MCF 10A (cell line): ENCODE data around the gene PHOX2A. TPM values are rescaled to one million over a fixed set of nuclear protein-coding genes. Genes with fewer than 3 reads are reported as not detected.
"Not testable (repeated sequence)": the region's sequence is repeated elsewhere in the genome, so short reads cannot be mapped to it uniquely, and the experiment has no call there.

Experiments used
- BruUV-seq: library from RNA; stranded (reverse); fragments of 400-500 nt; replicated peaks from 2 replicates; lab custom pipeline; 2021; lab: Mats Ljungman, UMichigan
- CTCF ChIA-PET: fragments of 300-600 bp; sonication (Branson Sonifier 250); formaldehyde crosslinking; extraction: SDS; loops from one replicate; lab custom pipeline; 2021; ENCODE audit warnings: antibody characterized with exemption, inconsistent platforms; lab: Yijun Ruan, JAX
- POLR2A ChIA-PET: fragments of 300-600, 350-650 bp; sonication (Branson Sonifier 250); formaldehyde crosslinking; extraction: SDS; loops from one replicate; lab custom pipeline; 2020; ENCODE audit warnings: antibody characterized with exemption, inconsistent platforms; lab: Yijun Ruan, JAX
- DNase-seq: peaks from one replicate; pipeline ENCODE4 v3.0.0-alpha.2; 2018; ENCODE audit not compliant: unreplicated experiment
- H3K27ac Mint-ChIP-seq: one replicate; pipeline ENCODE4 v1.8.0; 2022; ENCODE audit warnings: mild to moderate bottlenecking, low read depth, mixed read lengths; ENCODE audit not compliant: unreplicated experiment
- H3K27me3 Mint-ChIP-seq: one replicate; pipeline ENCODE4 v1.8.0; 2022; ENCODE audit warnings: mixed read lengths; ENCODE audit not compliant: insufficient read depth, unreplicated experiment
- H3K36me3 Mint-ChIP-seq: one replicate; pipeline ENCODE4 v1.8.0; 2022; ENCODE audit warnings: mild to moderate bottlenecking, moderate library complexity, mixed read lengths; ENCODE audit not compliant: insufficient read depth, unreplicated experiment
- H3K4me1 Mint-ChIP-seq: one replicate; pipeline ENCODE4 v1.8.0; 2022; ENCODE audit warnings: mixed read lengths; ENCODE audit not compliant: insufficient read depth, unreplicated experiment
- H3K4me3 Mint-ChIP-seq: one replicate; pipeline ENCODE4 v1.8.0; 2022; ENCODE audit warnings: mild to moderate bottlenecking, moderate library complexity, mixed read lengths; ENCODE audit not compliant: unreplicated experiment
- H3K9me3 Mint-ChIP-seq: one replicate; pipeline ENCODE4 v1.8.0; 2022; ENCODE audit warnings: mixed read lengths; ENCODE audit not compliant: unreplicated experiment
- CTCF ChIP-seq: fragments of 200-600 bp; IDR thresholded peaks from one replicate; pipeline ENCODE4 v1.8.0; 2022; ENCODE audit warnings: antibody characterized with exemption, mild to moderate bottlenecking; ENCODE audit not compliant: unreplicated experiment
- intact Hi-C: fragments of 100-400 bp; cut with micrococcal nuclease; formaldehyde crosslinking; loops from 2 replicates; pipeline ENCODE4 v1.14.1; 2022
- total RNA-seq: library from RNA; stranded (reverse); gene quantifications from 2 replicates; pipeline ENCODE4 v1.2.3, GENCODE V29; 2022

PHOX2A gene
- total RNA-seq, 1 experiment from 2014 or later = not detected

GRCh38 chr11:72278905-72279304 lies 34.9 kb upstream of the PHOX2A start:
- H3K27me3 Mint-ChIP-seq = peaks cover 13% of the 10 kb centered on the region
- intact Hi-C loops = no loop called here
- DNase-seq = no peak
- peaks cover 9% of the 10 kb centered on the region for H3K4me1 Mint-ChIP-seq
- H3K36me3 Mint-ChIP-seq = no peaks in the 10 kb centered on the region
- H3K27ac Mint-ChIP-seq = no peak overlapping the region
- CTCF ChIA-PET = no interaction called here
- POLR2A ChIA-PET = no interaction called here
- BruUV-seq = no TSS peak
- no peak overlapping the region for H3K4me3 Mint-ChIP-seq
- peaks cover 6% of the 10 kb centered on the region for H3K9me3 Mint-ChIP-seq
- TF ChIP-seq CTCF = no peak

GRCh38 chr11:72274435-72274834 lies 30.5 kb upstream of the PHOX2A start:
- Mint-ChIP-seq H3K9me3 (no peaks in the 10 kb centered on the region), H3K27me3 (peaks cover 11% of the 10 kb centered on the region), H3K36me3 (no peaks in the 10 kb centered on the region), H3K4me1 (peaks cover 14% of the 10 kb centered on the region), H3K4me3 (no peak overlapping the region), H3K27ac (no peak overlapping the region)
- ChIA-PET CTCF (interaction anchor here (0.6 kb wide), 1 partner anchor 157 kb away, joined by 3 read pairs; no protein-coding TSS in a partner anchor), POLR2A (no interaction called here)
- no TSS peak for BruUV-seq
- DNase-seq = peak; percentile 43
- no peak for TF ChIP-seq CTCF
- intact Hi-C loops = no loop called here

GRCh38 chr11:72271980-72272379 lies 28.0 kb upstream of the PHOX2A start:
- Mint-ChIP-seq H3K9me3 (no peaks in the 10 kb centered on the region), H3K27me3 (peaks cover 11% of the 10 kb centered on the region), H3K4me3 (no peak overlapping the region), H3K27ac (no peak overlapping the region), H3K4me1 (peaks cover 9% of the 10 kb centered on the region), H3K36me3 (no peaks in the 10 kb centered on the region)
- DNase-seq = no peak
- TF ChIP-seq CTCF = no peak
- intact Hi-C loops = no loop called here
- POLR2A ChIA-PET = interaction anchor here (0.6 kb wide), 1 partner anchor 1037 kb away, joined by 3 read pairs; no protein-coding TSS in a partner anchor
- CTCF ChIA-PET = interaction anchor here (0.7 kb wide), 1 partner anchor 50 kb away, joined by 3 read pairs; no protein-coding TSS in a partner anchor
- BruUV-seq = no TSS peak

- ChIA-PET POLR2A (interaction anchor here (0.7 to 0.9 kb wide), 2 partner anchors 28 to 66 kb away, joined by 3 to 4 read pairs; no protein-coding TSS in a partner anchor), CTCF (interaction anchor here (0.5 to 1.7 kb wide), 6 partner anchors 147 to 415 kb away, joined by 3 read pairs; partner anchors contain the start of gene CLPB)
- H3K4me3 Mint-ChIP-seq = no peak overlapping the region
Measured at GRCh38 chr11:72267956-72268617, 24.1 kb upstream of the PHOX2A start.

GRCh38 chr11:72266960-72267359 lies 23.0 kb upstream of the PHOX2A start:
- DNase-seq, H3K4me3 Mint-ChIP-seq, intact Hi-C loops, H3K4me1 Mint-ChIP-seq, H3K27me3 Mint-ChIP-seq, H3K27ac Mint-ChIP-seq, BruUV-seq, H3K9me3 Mint-ChIP-seq, H3K36me3 Mint-ChIP-seq: not testable (repeated sequence)
- POLR2A ChIA-PET = interaction anchor here (0.6 kb wide), 1 partner anchor 1512 kb away, joined by 3 read pairs; no protein-coding TSS in a partner anchor
- CTCF ChIA-PET = interaction anchor here (1.2 to 1.7 kb wide), 2 partner anchors 148 to 198 kb away, joined by 3 read pairs; no protein-coding TSS in a partner anchor

More at GRCh38 chr11:72267956-72268617, 24.1 kb upstream of the PHOX2A start:
- H3K9me3 Mint-ChIP-seq = no peaks in the 10 kb centered on the region
- H3K4me1 Mint-ChIP-seq = peaks cover 12% of the 10 kb centered on the region
- H3K36me3 Mint-ChIP-seq = no peaks in the 10 kb centered on the region
- H3K27me3 Mint-ChIP-seq = peaks cover 11% of the 10 kb centered on the region
- BruUV-seq = no TSS peak
- no peak for TF ChIP-seq CTCF
- no peak for DNase-seq
- H3K27ac Mint-ChIP-seq = no peak overlapping the region
- intact Hi-C loops = no loop called here
